ENCODE data around the gene AP2A2. TPM values are rescaled to one million over a fixed set of nuclear protein-coding genes. Genes with fewer than 3 reads are reported as not detected.
A peak's percentile ranks its signal among the peaks of the same experiment; 100 is the strongest.

The AP2A2 gene
- total RNA-seq, result 48.0 and 50.7 TPM in 2 replicates

GRCh38 chr11:925496-926301 lies at the start of gene AP2A2:
TSS of gene AP2A2 (plus strand) at chr11:925870. CDS start at chr11:926022, 152 bp downstream.
- H4K20me1 ChIP-seq (ENCODE audit: insufficient read depth, low read length), result peaks cover 30% of the 10 kb centered on the region
- H3K36me3 ChIP-seq (ENCODE audit: insufficient read depth, low read length), result peaks cover 14% of the 10 kb centered on the region
- H3K79me2 ChIP-seq (ENCODE audit: insufficient read depth, low read length), result peaks cover 43% of the 10 kb centered on the region
- peak within 1 kb of the TSS; percentile 90 for H3K4me2 ChIP-seq (ENCODE audit: insufficient read depth, low read length)
- no peaks in the 10 kb centered on the region for H3K9me3 ChIP-seq (ENCODE audit: low read depth, low read length)
- peaks cover 8% of the 10 kb centered on the region for H3K4me1 ChIP-seq (ENCODE audit: insufficient read depth, low read length)
- no peaks in the 10 kb centered on the region for H3K27me3 ChIP-seq (ENCODE audit: insufficient read depth, low read length)
- TF ChIP-seq CTCF (IDR thresholded peaks at IDR 0.05; ENCODE audit: extremely low read depth, low read depth, low read length), result peak; percentile 39
- DNase-seq (ENCODE audit: insufficient read length, low spot score, missing footprints), result peak; percentile 100
- H2AFZ ChIP-seq (ENCODE audit: low read length), result peak within 1 kb of the TSS; percentile 62
- H3K27ac ChIP-seq (ENCODE audit: low read depth, low read length), result peak within 1 kb of the TSS; percentile 79
- H3K4me3 ChIP-seq (ENCODE audit: insufficient read depth, low read length), result peak within 1 kb of the TSS; percentile 85

DNA sequence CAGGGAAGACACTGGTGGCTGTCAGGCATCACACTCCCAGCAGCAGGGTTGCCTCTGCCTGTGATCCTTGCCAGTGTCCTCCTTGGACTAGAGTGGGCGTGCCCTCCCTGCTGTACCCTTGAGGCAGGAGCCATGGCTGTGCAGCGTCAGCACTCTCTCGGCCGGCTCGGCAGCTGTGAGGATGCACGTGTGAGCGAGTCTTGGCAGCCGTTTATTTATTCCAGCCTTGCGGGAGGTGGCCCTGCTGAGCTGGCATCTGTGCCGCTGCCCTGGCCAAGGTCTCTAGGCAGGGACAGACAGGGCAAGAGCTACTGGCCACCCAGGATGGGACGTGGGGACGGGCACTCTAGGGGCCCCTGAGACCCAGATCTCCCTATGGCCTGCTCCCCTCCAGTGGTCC lies 49.1 kb upstream of the AP2A2 start:
- Histone ChIP-seq H2AFZ (ENCODE audit: low read length) (no peak overlapping the region), H3K4me3 (ENCODE audit: insufficient read depth, low read length) (no peak overlapping the region)

DNA sequence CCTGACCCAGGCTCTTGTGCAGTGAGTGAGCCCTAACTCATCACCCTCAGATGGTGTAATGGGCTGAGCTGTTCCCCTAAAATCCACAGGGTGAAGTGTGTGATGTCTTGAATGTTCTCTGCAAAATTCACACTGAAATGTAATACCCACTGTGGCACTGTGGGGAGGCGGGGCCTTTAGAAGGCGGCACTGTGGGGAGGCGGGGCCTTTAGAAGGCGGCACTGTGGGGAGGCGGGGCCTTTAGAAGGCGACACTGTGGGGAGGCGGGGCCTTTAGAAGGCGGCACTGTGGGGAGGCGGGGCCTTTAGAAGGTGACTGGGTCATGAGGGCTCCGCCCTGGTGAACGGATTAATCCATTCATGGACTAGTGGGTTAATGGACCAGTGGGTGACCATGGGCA lies 48.1 kb upstream of the AP2A2 start:
- no peak overlapping the region for H3K4me2 ChIP-seq (ENCODE audit: insufficient read depth, low read length)
- no peak for DNase-seq (ENCODE audit: insufficient read length, low spot score, missing footprints)
- H3K79me2 ChIP-seq (ENCODE audit: insufficient read depth, low read length), result no peaks in the 10 kb centered on the region
- TF ChIP-seq CTCF (IDR thresholded peaks at IDR 0.05; ENCODE audit: extremely low read depth, low read depth, low read length), result no peak
- H3K4me1 ChIP-seq (ENCODE audit: insufficient read depth, low read length), result no peaks in the 10 kb centered on the region
- H4K20me1 ChIP-seq (ENCODE audit: insufficient read depth, low read length), result peaks cover 3% of the 10 kb centered on the region
- no peaks in the 10 kb centered on the region for H3K9me3 ChIP-seq (ENCODE audit: low read depth, low read length)
- no peak overlapping the region for H3K4me3 ChIP-seq (ENCODE audit: insufficient read depth, low read length)
- H2AFZ ChIP-seq (ENCODE audit: low read length), result no peak overlapping the region
- H3K36me3 ChIP-seq (ENCODE audit: insufficient read depth, low read length), result peaks cover 7% of the 10 kb centered on the region
- no peaks in the 10 kb centered on the region for H3K27me3 ChIP-seq (ENCODE audit: insufficient read depth, low read length)
- no peak overlapping the region for H3K27ac ChIP-seq (ENCODE audit: low read depth, low read length)

More for the DNA sequence above, 49.1 kb upstream of the AP2A2 start:
- TF ChIP-seq CTCF (IDR thresholded peaks at IDR 0.05; ENCODE audit: extremely low read depth, low read depth, low read length), result no peak
- H3K4me1 ChIP-seq (ENCODE audit: insufficient read depth, low read length), result peaks cover 2% of the 10 kb centered on the region
- H3K36me3 ChIP-seq (ENCODE audit: insufficient read depth, low read length), result peaks cover 7% of the 10 kb centered on the region
- H3K27ac ChIP-seq (ENCODE audit: low read depth, low read length), result no peak overlapping the region
- no peaks in the 10 kb centered on the region for H3K27me3 ChIP-seq (ENCODE audit: insufficient read depth, low read length)
- peaks cover 8% of the 10 kb centered on the region for H4K20me1 ChIP-seq (ENCODE audit: insufficient read depth, low read length)
- H3K79me2 ChIP-seq (ENCODE audit: insufficient read depth, low read length), result no peaks in the 10 kb centered on the region
- no peaks in the 10 kb centered on the region for H3K9me3 ChIP-seq (ENCODE audit: low read depth, low read length)
- no peak overlapping the region for H3K4me2 ChIP-seq (ENCODE audit: insufficient read depth, low read length)
- no peak for DNase-seq (ENCODE audit: insufficient read length, low spot score, missing footprints)

GRCh38 chr11:880447-880846 lies 45.2 kb upstream of the AP2A2 start:
- Histone ChIP-seq H3K4me2 (ENCODE audit: insufficient read depth, low read length) (no peak overlapping the region), H3K36me3 (ENCODE audit: insufficient read depth, low read length) (peaks cover 7% of the 10 kb centered on the region), H3K4me1 (ENCODE audit: insufficient read depth, low read length) (no peaks in the 10 kb centered on the region), H3K4me3 (ENCODE audit: insufficient read depth, low read length) (no peak overlapping the region), H3K27ac (ENCODE audit: low read depth, low read length) (no peak overlapping the region), H4K20me1 (ENCODE audit: insufficient read depth, low read length) (peaks cover 3% of the 10 kb centered on the region), H3K9me3 (ENCODE audit: low read depth, low read length) (no peaks in the 10 kb centered on the region), H2AFZ (ENCODE audit: low read length) (no peak overlapping the region), H3K79me2 (ENCODE audit: insufficient read depth, low read length) (no peaks in the 10 kb centered on the region), H3K27me3 (ENCODE audit: insufficient read depth, low read length) (no peaks in the 10 kb centered on the region)
- DNase-seq (ENCODE audit: insufficient read length, low spot score, missing footprints), result no peak
- TF ChIP-seq CTCF (IDR thresholded peaks at IDR 0.05; ENCODE audit: extremely low read depth, low read depth, low read length), result no peak
